GM20431 (cell line): Measurements from ENCODE around the gene RIMKLB.

Experiments used
- in situ Hi-C: fragments of 300-500 bp; cut with MseI, MboI; formaldehyde crosslinking; loops from one replicate; pipeline ENCODE4 v1.15.0; 2020; ENCODE audit warnings: low sequenced_read_pairs; ENCODE audit not compliant: unreplicated experiment

The RIMKLB gene

GRCh38 chr12:8697476-8698131 lies at the start of gene RIMKLB:
RIMKLB (plus strand) TSS chr12:8697991; CDS start chr12:8713867, 15,876 bp downstream.
- in situ Hi-C loops: loop anchor here (25.0 kb wide), 2 partner anchors 165 to 340 kb away; no protein-coding TSS in a partner anchor

GRCh38 chr12:8648576-8649205 lies 49.1 kb upstream of the RIMKLB start:
- in situ Hi-C loops: no loop called here

- in situ Hi-C loops: no loop called here
Observed at GRCh38 chr12:8655421-8655820, 42.4 kb upstream of the RIMKLB start.

GRCh38 chr12:8658346-8658745 lies 39.4 kb upstream of the RIMKLB start:
- in situ Hi-C loops: no loop called here

- in situ Hi-C loops: no loop called here
Observed at GRCh38 chr12:8661016-8661415, 36.8 kb upstream of the RIMKLB start.

- in situ Hi-C loops: no loop called here
Observed at GRCh38 chr12:8661751-8662150, 36.0 kb upstream of the RIMKLB start.

GRCh38 chr12:8662593-8662992 lies 35.2 kb upstream of the RIMKLB start, which contains the start of gene MFAP5:
MFAP5 (minus strand) TSS chr12:8662826; CDS start chr12:8662104, 722 bp downstream.
- in situ Hi-C loops: no loop called here

- in situ Hi-C loops: no loop called here
Observed at GRCh38 chr12:8664228-8664913, 33.4 kb upstream of the RIMKLB start.

- in situ Hi-C loops: no loop called here
Observed at GRCh38 chr12:8665759-8666158, 32.0 kb upstream of the RIMKLB start.

GRCh38 chr12:8667270-8667669 lies 30.5 kb upstream of the RIMKLB start:
- in situ Hi-C loops: no loop called here

- in situ Hi-C loops: no loop called here
Observed at GRCh38 chr12:8668441-8668840, 29.4 kb upstream of the RIMKLB start.

GRCh38 chr12:8672381-8672780 lies 25.4 kb upstream of the RIMKLB start:
- in situ Hi-C loops: no loop called here

GRCh38 chr12:8675591-8676036 lies 22.2 kb upstream of the RIMKLB start:
- in situ Hi-C loops: loop anchor here (25.0 kb wide), 2 partner anchors 187 to 362 kb away; no protein-coding TSS in a partner anchor

- in situ Hi-C loops: loop anchor here (25.0 kb wide), 2 partner anchors 186 to 361 kb away; no protein-coding TSS in a partner anchor
Observed at GRCh38 chr12:8676651-8677050, 21.1 kb upstream of the RIMKLB start.

GRCh38 chr12:8677362-8677761 lies 20.4 kb upstream of the RIMKLB start:
- in situ Hi-C loops: loop anchor here (25.0 kb wide), 2 partner anchors 185 to 360 kb away; no protein-coding TSS in a partner anchor

GRCh38 chr12:8678661-8679111 lies 19.1 kb upstream of the RIMKLB start:
- in situ Hi-C loops: loop anchor here (25.0 kb wide), 2 partner anchors 184 to 359 kb away; no protein-coding TSS in a partner anchor

GRCh38 chr12:8680533-8680932 lies 17.3 kb upstream of the RIMKLB start:
- in situ Hi-C loops: loop anchor here (25.0 kb wide), 2 partner anchors 182 to 357 kb away; no protein-coding TSS in a partner anchor

- in situ Hi-C loops: loop anchor here (25.0 kb wide), 2 partner anchors 181 to 356 kb away; no protein-coding TSS in a partner anchor
Observed at GRCh38 chr12:8681129-8681884, 16.5 kb upstream of the RIMKLB start.

- in situ Hi-C loops: loop anchor here (25.0 kb wide), 2 partner anchors 177 to 352 kb away; no protein-coding TSS in a partner anchor
Observed at GRCh38 chr12:8685051-8685450, 12.7 kb upstream of the RIMKLB start.
